Cardiac muscle cell (in vitro differentiated cells and primary cell): ENCODE data around the gene CTNNA2. TPM values are rescaled to one million over a fixed set of nuclear protein-coding genes. Genes with fewer than 3 reads are reported as not detected.

Experiments used
- DNase-seq, 2 donors: peaks; one replicate each; pipeline versions ENCODE4 v3.0.0 to v3.0.0-alpha.2; 2010 to 2017; ENCODE audit warnings: low read depth in 1 of 2, low spot score in 1 of 2
- H3K27ac ChIP-seq: fragments of 200-600 bp; sonication (generic); 2 replicates; pipeline ENCODE4 v1.5.1; 2016
- H3K27me3 ChIP-seq: fragments of 200-600 bp; sonication (generic); 2 replicates; pipeline ENCODE4 v1.6.0; 2016; ENCODE audit warnings: control low read depth
- H3K36me3 ChIP-seq: fragments of 200-600 bp; sonication (generic); 2 replicates; pipeline ENCODE4 v1.5.1; 2016; ENCODE audit warnings: control low read depth
- H3K4me1 ChIP-seq: fragments of 200-600 bp; sonication (generic); 2 replicates; pipeline ENCODE4 v1.8.1; 2017; ENCODE audit warnings: low read depth, mild to moderate bottlenecking, mixed run types
- H3K4me3 ChIP-seq: fragments of 200-600 bp; sonication (generic); 2 replicates; pipeline ENCODE4 v1.5.1; 2016; ENCODE audit warnings: mild to moderate bottlenecking
- H3K9me3 ChIP-seq: fragments of 200-600 bp; sonication (generic); 2 replicates; pipeline ENCODE4 v1.5.1; 2017; ENCODE audit warnings: low read depth, mild to moderate bottlenecking, control low read depth
- CTCF ChIP-seq: IDR thresholded peaks from 2 replicates; pipeline ENCODE4 v1.5.1; 2012; ENCODE audit warnings: low read depth, mild to moderate bottlenecking, low read length
- polyA plus RNA-seq: library from polyadenylated mRNA; unstranded; fragments of >200 nt; fragmentation: Nextera tagmentation; extraction: Ambion mirVana; gene quantifications from 2 replicates; pipeline ENCODE4 v1.2.1, GENCODE V29; 2016
- total RNA-seq: library from RNA; depleted of rRNA; stranded (reverse); fragments of >200 nt; gene quantifications from 2 replicates; pipeline ENCODE4 v1.2.3, GENCODE V29; 2016

The CTNNA2 gene
- total and polyA plus RNA-seq, 2 experiments from 2014 or later = 7.4 to 17.4 TPM

GRCh38 chr2:79935771-79936657, 423.2 kb downstream of the CTNNA2 start:
- Histone ChIP-seq H3K4me3 (peak overlapping the region; percentile 10), H3K27ac (no peak overlapping the region), H3K4me1 (peaks cover 9% of the 10 kb centered on the region), H3K36me3 (no peaks in the 10 kb centered on the region), H3K9me3 (no peaks in the 10 kb centered on the region), H3K27me3 (no peaks in the 10 kb centered on the region)
- DNase-seq = peak; percentile 72 to 73
- TF ChIP-seq CTCF = peak; percentile 68

DNA sequence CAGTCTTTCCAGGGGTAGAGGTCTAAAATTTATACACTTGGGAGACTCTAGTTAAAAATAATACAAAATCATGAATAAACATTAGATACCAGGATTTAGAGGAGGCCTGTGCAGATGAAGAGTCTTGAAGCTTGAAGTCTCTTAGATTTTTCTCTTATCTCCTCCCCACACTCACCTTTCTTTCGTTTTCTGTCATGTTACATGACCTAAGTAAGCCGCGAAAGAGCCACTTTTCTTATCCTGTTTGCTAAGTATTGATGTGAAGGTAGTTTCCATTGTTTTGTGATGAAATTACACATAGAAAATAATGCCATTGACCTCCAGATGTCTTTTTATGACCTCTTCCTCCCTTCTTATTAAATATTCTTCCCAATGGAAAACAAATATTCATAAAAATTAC, 423.9 kb downstream of the CTNNA2 start:
- no peaks in the 10 kb centered on the region for H3K36me3 ChIP-seq
- no peaks in the 10 kb centered on the region for H3K27me3 ChIP-seq
- no peak overlapping the region for H3K4me3 ChIP-seq
- no peak overlapping the region for H3K27ac ChIP-seq
- no peak for DNase-seq
- peaks cover 9% of the 10 kb centered on the region for H3K4me1 ChIP-seq
- no peaks in the 10 kb centered on the region for H3K9me3 ChIP-seq
- no peak for TF ChIP-seq CTCF

DNA sequence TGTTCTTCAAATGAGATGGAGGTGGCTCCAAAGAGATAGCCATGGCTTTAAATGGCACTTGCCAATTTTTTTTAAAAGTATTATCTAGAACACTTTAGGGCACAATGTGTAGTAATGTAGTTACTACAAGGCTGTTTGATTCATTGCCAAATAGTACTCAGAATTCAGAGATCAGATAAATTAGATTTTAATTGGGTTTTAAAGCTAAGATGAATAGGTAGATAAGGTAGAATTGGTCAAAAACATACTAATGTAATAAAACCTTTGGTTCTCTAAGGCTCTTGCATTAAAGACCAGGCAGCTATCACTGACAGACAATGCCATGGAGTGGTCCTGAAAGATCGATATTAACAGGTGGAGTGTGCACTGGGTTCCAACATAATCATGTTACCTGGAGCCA, 425.8 kb downstream of the CTNNA2 start:
- H3K27me3 ChIP-seq = no peaks in the 10 kb centered on the region
- TF ChIP-seq CTCF = no peak
- no peak overlapping the region for H3K27ac ChIP-seq
- H3K4me1 ChIP-seq = peaks cover 9% of the 10 kb centered on the region
- no peak for DNase-seq
- no peaks in the 10 kb centered on the region for H3K36me3 ChIP-seq
- H3K9me3 ChIP-seq = no peaks in the 10 kb centered on the region
- no peak overlapping the region for H3K4me3 ChIP-seq

DNA sequence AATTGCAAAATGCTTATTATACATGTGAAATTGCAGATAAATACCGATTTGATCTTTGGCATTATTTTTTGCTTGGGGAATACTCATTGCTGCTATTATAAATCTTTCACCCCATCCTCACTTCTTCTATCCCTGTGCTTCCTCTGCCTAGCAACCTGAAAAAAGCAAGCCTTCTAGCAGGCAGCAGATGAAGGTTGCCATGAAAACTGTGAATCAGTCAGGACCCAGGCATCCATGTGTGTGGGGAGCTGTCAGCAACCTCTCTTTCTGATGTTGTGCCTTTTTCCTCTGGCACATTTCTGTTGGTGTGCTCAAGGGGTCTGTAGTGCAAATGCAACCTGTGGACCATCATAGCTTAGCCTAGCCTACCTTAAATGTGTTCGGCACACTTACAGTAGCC, 427.5 kb downstream of the CTNNA2 start:
- no peak overlapping the region for H3K27ac ChIP-seq
- no peaks in the 10 kb centered on the region for H3K36me3 ChIP-seq
- no peak for TF ChIP-seq CTCF
- no peak overlapping the region for H3K4me3 ChIP-seq
- no peak for DNase-seq
- no peaks in the 10 kb centered on the region for H3K9me3 ChIP-seq
- peaks cover 7% of the 10 kb centered on the region for H3K4me1 ChIP-seq
- no peaks in the 10 kb centered on the region for H3K27me3 ChIP-seq

DNA sequence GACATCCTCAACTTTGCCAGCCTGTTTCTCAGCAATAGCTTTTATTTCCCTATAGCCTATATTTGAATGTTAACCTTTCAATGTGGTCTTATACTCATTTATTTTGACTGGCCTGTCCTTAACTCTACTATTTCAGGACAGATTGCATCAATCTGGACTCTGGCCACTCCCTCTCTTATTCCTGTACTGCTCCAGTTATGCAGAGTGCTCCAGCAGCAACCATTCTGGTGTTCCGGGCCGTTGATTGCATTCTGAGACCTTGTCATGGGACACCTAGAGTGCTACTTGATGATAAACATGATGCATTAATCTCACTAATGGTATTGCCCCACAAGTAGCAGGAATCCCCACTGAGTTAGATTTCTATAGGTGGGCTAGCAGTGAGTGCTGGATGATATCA, 428.3 kb downstream of the CTNNA2 start:
- no peak for TF ChIP-seq CTCF
- Histone ChIP-seq H3K27ac (no peak overlapping the region), H3K4me1 (peaks cover under 1% of the 10 kb centered on the region), H3K27me3 (no peaks in the 10 kb centered on the region), H3K4me3 (no peak overlapping the region), H3K9me3 (no peaks in the 10 kb centered on the region), H3K36me3 (no peaks in the 10 kb centered on the region)
- no peak for DNase-seq
